Activated naive CD4-positive, alpha-beta T cell treated with Interleukin-2 at 50 U/mL for 16 hours (primary cell): Measurements from ENCODE around the gene CCDC30.

Source experiments
- DNase-seq: peaks from one replicate; pipeline ENCODE4 v3.0.0-alpha.2; 2020

CCDC30 gene

DNA sequence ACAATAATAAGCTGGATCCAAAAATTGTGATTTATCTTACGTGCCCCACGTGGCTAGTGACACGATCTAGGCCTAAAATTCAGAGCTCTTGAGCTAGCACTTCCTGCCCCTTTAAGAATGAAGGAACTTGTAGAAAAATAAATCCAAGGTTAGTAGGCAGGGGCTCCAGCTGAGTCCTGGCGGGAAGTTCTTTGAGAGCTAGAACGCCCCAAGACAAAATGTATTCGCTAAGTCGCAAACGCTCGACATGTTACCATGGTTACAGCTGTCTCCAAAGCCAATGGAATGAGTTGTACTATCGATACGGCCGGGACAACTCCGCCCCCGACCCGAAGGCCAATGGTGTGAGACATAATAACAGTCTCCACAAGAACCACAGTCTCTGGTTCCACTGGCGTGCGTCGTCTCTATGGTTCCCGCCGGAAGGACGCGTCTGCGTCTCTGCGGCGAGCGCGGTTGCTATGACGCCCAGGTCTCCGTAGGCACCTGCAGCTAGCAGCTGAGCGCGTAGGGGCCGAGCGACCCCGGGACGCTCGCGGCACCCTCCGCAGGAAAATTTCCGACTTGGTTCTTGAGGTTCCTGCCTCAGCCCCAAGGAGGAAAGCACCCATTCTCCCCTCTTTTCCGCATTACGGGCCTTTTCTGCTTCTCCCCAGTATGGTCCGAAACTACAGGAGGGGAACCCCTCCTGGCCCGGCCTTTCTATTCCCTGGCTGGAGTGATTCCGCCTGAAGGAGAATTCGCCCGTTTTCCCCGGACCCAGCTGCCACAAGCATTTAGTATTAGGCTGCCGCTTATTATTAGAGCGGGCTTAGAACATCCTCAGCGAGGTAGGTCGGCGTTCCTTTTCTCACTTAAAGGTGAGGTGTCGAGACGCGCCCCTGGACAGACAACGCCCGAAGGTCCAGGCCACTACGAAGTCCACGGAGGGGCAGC lies at the start of gene CCDC30:
CCDC30 (plus strand) TSS at position 459 of the 936 bp plus-strand sequence. CDS start 17,266 bp downstream, outside the sequence.
- peak; percentile 96 for DNase-seq

DNA sequence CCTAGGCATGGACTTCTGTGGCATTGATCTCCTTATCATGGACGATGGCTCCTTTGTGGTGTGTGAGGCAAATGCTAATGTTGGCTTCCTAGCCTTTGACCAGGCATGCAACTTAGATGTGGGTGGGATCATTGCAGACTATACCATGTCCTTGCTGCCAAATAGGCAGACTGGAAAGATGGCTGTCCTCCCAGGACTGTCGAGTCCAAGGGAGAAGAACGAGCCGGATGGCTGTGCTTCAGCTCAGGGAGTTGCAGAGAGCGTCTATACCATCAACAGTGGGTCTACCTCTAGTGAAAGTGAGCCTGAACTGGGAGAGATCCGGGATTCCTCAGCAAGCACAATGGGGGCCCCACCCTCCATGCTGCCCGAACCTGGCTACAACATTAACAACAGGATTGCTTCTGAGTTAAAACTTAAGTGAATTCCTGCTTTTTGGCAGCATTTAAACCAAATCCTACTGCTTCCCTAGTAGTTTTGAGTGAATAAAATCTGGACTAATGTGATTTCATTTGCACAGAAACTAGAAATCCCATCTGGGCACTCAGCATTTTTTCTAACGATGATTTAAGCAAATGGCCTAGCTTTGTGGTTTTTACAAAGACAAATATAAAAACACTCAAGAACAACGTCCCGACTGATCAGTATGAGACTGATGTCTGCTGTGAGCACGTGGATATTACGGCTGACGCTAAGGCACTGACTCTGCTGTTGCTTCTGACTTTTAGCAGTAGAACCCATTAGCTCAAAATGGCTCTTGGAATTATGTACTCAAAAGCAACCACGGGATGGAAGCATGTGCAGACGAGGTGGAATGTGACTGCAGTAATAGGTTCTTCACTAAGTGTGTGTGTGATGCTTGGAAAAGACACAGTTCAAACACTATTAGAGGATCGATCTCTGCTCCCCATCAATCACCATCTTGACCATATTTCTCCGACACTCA lies 48.3 kb upstream of the CCDC30 start:
- no peak for DNase-seq

DNA sequence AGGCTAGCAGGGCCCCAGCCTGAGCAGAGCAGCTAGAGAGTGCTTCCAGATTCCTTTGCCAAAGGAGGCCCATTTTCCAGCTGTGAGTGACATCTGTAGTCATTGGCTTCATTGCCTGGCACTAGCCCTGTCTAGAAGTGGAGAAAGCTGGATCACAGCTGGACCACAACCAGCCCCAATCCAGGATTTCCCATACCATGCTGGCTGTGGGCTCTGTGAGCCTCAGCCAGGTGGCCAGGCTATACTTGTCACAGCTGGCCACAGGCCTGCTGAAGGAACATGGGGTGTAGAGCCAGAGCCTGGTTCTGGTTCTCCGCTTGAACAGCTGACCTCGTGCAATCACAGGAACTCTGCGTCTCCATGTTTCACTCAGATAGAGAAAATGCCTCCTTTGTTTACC lies 45.9 kb upstream of the CCDC30 start:
- DNase-seq: no peak

DNA sequence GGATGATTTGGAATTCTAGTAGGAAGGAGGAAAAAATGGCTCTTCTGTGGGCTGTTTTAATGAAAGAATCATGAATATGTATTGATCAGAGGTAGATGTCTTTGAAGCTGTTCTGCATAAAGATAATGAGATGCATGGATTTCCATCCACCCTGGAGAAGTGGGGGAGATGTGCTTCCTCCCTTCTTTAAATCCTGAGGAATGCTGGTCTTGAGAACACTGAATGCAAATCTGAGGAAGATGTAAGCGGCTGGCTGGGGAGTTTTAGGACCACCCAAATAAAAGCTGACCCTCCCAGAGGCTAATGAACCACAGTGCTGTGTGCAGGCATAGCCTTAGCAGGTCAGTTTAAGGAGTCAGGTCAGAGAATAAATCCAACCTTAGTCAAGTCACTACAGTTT lies 44.6 kb upstream of the CCDC30 start:
- no peak for DNase-seq

DNA sequence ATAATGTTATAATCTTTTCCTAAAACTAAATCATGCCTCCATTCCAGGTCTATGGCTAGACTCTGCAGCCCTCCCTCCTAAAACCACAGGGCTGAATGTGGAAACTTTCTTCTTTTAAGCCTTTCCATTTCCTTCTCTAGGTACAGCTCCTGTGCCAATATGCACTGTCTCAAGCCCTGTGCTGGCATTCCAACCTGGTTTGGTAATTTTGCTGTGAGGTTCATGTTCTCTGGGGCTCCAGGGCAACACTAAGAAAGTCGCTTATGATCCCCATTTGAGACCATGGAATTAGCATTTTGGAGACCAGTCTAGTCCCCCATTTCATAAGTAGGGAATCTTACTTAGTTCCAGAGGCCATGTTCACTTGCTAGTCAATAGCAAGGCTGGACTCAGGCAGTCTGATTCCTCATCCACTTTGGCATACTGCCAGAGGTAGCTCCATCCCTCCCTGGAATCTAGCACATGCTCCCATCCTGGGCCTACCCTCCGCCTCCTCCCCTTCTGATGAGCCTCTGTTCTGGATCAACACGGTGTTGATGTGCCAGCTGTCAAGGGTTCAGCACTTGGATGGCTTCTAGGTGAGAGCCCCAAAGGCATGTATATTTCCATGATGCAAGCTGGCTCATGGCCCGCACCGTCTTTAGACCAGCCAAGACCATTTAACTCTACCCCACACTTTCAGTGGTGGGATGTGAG lies 43.8 kb upstream of the CCDC30 start:
- DNase-seq: no peak

DNA sequence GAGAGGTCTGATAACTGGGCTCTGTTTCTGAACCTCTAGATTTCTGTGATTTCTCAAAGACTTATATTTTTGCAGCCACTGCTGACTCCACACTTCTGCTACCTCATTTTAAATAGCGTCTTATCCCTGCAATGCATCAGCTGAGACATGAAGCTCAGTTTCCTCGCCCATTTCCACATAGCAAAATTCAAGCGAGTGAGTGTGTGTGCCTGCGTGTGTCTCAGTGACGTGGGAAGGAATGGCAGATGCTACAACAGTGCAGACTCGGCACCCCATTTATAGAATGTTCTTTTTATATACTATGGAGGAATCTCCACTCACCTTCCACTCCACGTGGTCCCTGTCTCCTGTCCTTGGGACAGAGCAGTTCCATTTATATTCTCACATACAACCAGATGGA lies 43.0 kb upstream of the CCDC30 start:
- no peak for DNase-seq

DNA sequence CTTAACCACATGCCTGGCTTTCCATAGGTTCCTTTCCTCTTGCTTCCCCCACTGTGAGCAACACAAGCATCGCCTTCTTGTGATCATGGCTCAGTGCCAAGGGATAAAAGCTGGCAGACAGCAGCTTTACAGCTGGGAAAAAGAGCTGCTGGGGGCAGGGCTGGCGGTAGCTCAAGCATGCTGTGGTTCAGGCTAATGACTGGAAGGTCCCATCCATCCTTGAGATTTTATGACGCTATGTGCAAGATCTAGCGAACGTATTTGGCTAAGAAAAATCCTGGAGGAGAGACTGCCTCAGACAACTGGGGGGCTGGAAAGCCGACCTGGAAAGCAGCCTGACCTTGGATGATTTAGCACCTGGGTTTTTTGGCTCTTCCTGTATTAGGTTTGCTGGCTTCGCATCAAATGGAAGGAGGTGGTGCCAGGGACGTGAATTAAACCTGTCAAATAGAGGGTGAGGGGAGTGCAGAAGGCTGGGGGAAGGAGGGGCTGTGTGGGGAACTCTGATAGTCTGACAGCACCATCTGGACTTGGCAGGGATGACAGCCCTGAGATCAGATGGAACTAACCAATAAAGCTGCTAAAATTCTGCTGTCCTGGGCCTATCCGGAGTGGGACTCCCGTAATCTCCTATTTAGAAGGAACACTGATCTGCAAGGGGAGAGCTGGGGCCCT lies 42.0 kb upstream of the CCDC30 start:
- DNase-seq: no peak

DNA sequence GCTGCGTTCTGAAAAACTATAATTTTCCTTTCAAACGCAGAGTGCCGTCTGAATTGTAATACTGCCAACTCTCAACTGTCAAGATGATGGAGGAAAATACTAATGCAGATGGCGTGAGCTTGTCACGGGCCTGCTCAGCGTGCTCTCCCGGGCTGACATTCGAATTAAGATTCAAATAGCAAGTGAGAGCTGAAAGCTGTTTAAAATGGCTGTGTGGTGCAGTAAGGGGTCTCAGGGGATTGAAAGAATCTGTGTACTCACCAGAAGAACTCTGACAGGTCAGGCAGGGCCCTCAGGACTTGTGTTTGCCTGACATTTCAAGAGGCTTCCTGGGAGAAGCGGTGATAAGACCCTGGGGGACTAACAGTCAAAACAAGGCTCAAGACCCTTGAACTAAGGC lies 40.3 kb upstream of the CCDC30 start:
- DNase-seq: no peak

DNA sequence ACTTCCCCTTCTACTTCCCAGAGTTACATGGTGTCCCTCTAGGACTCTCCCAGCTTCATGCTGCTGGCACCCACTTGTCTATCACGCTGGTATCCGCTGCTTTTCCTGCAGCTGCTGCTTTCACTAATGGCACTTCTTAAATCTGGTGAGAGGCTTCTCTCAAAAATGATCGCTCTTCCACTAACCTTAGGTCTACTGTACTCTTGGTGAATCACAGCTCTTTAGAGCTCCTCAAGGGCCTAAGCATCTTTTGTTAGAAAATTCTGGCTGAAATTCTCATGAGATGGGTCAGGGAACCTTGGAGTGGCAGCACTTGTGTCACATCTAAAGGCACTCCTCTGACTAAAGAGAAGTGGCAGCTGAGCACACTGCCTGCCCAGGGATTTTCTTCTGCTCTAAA lies 39.4 kb upstream of the CCDC30 start:
- no peak for DNase-seq

DNA sequence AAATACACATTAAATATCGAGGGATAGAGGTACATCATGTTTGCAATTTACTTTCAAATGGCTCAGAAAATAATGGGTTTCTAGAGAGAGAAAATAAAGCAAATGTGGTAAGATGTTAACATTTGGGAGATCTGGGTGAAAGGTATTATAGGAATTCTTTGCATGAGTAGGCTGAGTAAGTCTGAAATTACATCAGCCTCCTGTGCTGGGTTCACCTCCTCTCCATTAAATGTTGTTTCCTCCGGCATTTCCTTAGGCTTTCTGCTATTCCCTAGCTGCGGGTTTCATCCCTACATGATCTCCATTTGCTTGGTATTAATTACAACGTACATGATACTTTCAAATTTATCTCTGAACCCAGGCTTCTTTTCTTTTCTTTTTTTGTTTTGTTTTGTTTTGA lies 38.9 kb upstream of the CCDC30 start:
- DNase-seq: no peak

DNA sequence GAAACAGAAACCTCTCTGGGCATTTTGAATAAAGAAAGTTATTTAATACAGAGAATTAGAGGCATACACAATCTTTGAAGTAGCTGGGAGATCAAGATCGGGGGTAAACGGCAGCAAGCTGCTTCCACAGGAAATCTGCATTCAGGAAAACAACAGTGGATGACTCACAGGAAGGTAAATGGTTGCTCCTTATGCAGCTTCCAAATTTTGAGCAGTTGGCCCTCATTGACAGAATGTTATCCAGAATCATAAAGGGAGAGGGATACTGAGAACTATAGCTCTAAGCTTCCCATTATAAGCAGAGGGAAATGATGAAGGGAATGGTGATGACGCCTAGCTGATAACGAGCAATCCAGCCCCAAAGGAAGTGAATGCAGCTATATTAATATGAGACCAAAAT lies 35.8 kb upstream of the CCDC30 start:
- no peak for DNase-seq

DNA sequence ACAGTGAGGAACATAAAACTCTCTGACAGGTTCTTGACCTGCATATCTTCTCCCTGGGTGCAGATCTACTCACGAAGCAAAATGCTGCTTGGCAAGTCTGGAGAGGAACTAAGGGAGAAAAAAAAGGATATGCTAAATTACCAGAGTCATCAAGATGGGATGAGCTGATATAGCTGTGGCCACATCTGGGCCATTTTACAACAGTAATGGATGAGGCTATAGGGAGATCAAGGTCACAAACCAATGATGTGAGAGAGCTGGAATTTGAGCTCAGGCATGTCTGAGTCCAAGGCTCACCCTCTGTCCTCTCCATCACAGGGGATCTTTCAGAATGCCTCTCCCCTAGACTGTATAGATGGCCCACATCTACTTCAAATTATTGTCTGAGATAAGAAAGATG lies 33.5 kb upstream of the CCDC30 start:
- no peak for DNase-seq

DNA sequence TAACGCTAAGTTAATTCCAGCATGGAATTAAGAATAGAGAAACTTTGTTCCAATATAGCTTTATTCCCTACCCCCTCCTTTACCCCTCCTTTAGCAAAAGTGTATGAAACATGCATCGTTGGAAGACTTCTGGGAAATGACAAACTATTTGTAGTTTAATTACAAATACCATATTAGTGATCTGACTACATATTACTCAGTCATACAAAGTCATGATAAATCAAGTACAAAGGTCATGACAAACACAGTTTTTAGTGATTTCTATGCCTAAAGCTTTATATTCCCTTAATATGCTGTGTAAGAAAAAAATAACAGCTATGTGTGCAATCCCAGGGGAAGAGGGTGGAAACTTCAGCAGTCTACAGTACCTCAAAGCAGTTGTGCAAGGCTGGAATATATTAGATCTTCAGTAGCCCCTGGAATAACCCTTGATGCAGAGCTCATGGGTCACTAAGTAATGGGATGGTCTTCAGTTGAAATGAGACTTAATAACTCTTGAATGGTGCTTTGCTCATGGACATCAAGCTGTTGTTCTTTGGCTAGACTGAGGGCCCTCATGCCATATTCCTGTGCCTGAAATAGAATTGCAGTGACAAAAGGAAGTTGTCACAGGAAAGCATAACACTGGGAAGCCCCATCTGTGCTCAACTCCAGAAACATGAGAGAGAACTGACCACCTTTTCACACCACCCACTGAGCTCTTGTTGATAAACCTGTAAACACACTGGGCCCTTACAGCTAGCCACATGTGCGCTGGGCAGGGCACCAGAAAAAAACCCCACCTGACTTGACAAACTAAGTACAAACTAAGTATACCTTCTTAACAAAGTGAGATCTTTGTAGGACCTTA lies 32.6 kb upstream of the CCDC30 start:
- DNase-seq: no peak

DNA sequence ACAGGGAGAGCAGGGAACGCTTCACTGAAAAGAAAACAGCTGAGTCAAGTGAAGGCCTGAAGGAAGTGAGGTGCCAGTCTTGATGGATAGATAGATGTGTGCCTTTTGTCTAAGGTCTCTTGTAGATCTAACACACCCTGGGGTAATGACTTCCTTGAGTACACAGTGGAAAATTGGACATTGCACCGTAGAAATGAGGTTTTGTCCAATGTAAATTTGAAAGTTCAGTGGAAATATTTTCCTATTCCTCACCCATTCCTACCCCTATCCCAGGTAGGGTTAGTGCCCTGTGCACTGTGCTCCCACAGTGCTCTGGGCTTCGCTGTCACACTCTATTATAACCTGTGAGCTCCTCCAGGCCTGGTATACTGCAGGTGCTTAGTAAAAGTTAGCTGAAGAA lies 31.6 kb upstream of the CCDC30 start:
- DNase-seq: no peak

DNA sequence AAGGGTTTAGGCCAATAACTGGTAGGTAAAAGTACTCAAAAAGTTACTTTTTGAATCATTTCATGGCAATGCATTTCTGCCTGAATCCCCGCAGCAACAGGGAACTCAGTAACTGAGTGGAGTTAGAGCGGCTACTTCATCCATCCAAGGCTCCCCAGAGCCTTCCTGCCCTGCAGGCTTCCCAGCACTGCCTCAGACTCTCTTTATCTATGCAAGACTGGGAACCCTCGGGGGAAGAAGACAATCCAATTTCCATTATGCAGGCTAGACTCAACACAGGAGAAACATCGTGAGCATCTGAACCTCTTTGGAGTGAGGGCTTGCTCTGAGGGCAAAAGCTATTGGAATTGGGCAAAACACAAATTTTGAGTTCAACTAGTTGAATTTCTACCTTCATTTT lies 30.4 kb upstream of the CCDC30 start:
- DNase-seq: no peak

DNA sequence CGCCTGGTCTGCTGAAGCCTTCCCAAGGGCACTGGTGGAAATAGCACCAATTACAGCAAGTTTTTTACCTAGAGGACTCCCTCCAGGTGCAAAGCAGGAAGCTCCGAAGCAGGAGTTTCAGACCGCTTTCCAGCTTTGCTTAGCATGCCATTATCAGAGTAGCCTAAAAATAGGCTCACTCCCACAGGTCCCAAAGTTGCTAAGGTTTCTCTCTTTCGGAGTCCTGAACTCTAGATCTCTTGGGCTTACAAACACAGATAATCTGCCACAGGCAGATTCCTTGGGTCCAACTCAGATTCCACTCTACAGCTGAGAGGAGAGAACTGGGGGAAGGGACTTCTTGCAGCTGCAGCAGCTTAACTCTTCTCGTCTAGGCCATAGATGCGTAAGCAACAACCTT lies 29.7 kb upstream of the CCDC30 start:
- no peak for DNase-seq

DNA sequence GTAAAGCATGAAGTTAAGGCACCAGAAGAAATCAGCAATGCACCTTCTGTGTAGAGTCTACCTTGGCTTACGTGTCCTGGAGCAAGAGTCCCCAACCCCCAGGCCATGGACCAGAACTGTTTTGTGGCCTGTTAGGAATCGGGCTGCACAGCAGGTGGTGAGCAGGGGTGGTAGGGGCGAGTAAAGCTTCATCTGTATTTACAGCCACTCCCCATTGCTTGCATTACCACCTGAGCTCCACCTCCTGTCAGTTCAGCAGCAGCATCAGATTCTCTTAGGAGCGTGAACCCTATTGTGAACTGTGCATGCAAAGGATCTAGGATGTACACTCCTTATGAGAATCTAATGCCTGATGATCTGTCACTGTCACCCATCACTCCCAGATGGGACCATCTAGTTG lies 28.7 kb upstream of the CCDC30 start:
- no peak for DNase-seq

DNA sequence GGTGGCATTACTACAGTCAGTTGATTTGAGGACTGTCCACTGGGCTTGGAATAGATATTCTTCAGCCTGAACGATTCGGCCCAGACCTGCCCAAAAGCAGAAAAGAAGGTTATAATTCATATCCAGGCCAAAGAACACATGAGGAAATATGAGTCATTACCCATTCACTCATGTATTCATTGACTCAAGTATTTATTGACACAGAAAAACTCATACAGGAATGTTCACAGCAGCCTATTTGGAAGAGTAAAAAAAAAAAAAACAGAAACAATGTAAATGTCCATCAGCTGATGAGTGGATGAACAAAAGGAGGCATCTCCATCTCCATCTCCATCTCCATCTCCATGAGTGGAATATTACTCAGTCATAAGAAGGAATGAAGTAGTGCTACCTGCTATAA lies 23.1 kb upstream of the CCDC30 start:
- DNase-seq: no peak

DNA sequence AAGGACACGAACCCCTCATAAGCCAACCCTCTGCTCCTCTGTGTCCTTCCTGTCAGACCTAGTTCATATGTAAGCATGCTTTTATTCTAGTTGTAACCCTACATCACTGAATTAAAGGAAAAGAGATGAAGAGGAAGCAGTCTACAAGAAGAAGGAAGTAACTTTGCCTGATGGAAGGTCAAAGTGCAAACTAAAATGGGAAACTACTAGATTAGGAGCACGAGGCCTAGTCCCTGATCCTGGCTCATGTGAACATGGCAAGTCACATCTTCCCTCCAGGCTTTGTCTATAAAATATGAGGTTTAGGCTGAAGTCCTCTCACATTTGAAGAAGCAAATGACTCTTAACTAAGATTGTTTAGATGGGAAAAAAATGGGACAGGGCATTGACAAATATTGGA lies 20.4 kb upstream of the CCDC30 start:
- no peak for DNase-seq

DNA sequence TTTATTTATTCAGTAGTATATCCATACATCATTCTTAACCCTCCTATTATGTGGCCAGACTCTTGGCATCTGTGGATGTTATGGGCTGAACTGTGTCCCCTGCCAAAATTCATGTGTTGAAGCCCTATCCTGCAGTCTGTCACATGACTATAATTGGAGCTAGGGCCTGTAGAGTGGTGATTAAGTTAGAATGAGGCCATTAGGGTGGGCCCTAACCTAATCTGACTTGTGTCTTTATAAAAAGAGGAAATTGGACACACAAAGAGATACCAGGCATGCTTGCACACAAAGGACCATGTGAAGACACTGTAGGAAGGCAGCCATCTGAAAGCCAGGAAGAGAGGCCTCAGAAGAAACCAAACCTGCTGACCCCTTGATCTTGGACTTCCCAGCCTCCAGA lies 13.8 kb upstream of the CCDC30 start:
- no peak for DNase-seq

DNA sequence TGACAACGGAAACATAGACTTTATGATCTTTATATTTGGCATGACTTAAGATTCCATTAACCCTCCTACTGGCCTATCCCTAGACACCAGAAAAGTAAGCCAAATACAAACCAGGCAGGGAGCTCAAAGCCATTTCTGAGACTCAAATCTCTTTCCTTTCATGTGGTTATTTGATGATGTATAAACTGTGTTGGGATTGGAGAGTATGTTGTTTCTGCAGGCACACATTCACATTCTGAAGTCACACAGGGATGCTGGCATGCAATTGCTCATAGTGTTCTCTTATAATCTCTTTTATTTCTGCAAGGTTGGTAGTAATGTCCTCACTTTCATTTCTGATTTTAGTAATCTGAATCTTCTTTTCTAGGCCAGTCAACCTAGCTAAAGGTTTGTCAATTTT lies 13.0 kb upstream of the CCDC30 start:
- DNase-seq: no peak

DNA sequence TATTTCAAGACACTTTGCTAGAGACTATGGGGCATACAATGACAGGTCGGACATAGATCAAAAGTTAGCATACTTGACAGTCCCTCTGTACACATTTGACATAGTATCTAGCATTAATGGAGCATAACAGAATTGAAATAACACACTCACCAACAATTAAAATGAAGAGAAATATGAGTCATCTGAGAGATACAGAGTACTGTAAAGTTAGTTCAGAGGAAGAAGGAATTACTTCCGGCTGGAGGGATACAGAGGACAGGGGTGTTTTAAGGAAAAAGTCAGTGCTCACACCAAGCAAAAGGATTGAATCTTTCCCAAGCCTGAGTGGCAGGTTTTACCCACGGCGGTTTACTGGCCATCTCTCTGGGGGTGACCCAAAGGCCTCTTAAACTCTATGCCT lies 9.7 kb upstream of the CCDC30 start:
- no peak for DNase-seq
